SHP77 (cell line): Measurements from ENCODE around the gene MYRF.

Experiments used
- DNase-seq, 2 experiments: peaks; one replicate each; lab custom pipeline; 2025; lab: John Stamatoyannopoulos, UW

The MYRF gene

GRCh38 chr11:61795459-61795858, 43.0 kb downstream of the MYRF start:
- no peak for DNase-seq

- DNase-seq, result no peak
Measured at GRCh38 chr11:61795876-61796526, 43.6 kb downstream of the MYRF start.

GRCh38 chr11:61797263-61797944, 45.0 kb downstream of the MYRF start:
- peak; percentile 61 to 73 for DNase-seq

- no peak for DNase-seq
Measured at GRCh38 chr11:61799665-61800284, 47.3 kb downstream of the MYRF start.

- DNase-seq, result no peak
Measured at GRCh38 chr11:61800331-61801281, 48.2 kb downstream of the MYRF start.

GRCh38 chr11:61802605-61803004, 50.2 kb downstream of the MYRF start:
- no peak for DNase-seq

GRCh38 chr11:61803889-61804647, 51.6 kb downstream of the MYRF start:
- DNase-seq, result no peak

- DNase-seq, result no peak
Measured at GRCh38 chr11:61805146-61805545, 52.7 kb downstream of the MYRF start.

GRCh38 chr11:61806785-61807184, 54.3 kb downstream of the MYRF start:
- DNase-seq, result no peak

GRCh38 chr11:61810671-61811175, 58.3 kb downstream of the MYRF start:
- DNase-seq, result no peak

- DNase-seq, result no peak
Measured at GRCh38 chr11:61811831-61812230, 59.4 kb downstream of the MYRF start.

GRCh38 chr11:61812736-61813411, 60.4 kb downstream of the MYRF start:
- DNase-seq, result no peak

GRCh38 chr11:61814247-61814957, 62.0 kb downstream of the MYRF start:
- peak; percentile 23 to 51 for DNase-seq

GRCh38 chr11:61814958-61815789, 62.7 kb downstream of the MYRF start:
- peak; percentile 94 to 96 for DNase-seq

- DNase-seq, result peak; percentile 59 to 61
Measured at GRCh38 chr11:61815790-61816735, 63.6 kb downstream of the MYRF start.

GRCh38 chr11:61816736-61817455, 64.5 kb downstream of the MYRF start, which contains the start of gene FADS1:
Gene FADS1, minus strand, starts transcription at chr11:61817003. Its CDS starts 74 bp downstream, at chr11:61816929.
- peak; percentile 97 for DNase-seq
